SU-DHL-6 (cell line): ENCODE measurements around the gene FIGLA.

Source experiments
- H2AFZ ChIP-seq: fragments of 200-600 bp; sonication (generic); 2 replicates; pipeline ENCODE4 v1.6.1; 2014; ENCODE audit warnings: low read depth, mild to moderate bottlenecking, moderate library complexity, mixed read lengths, antibody characterized with exemption, low read length; ENCODE audit not compliant: severe bottlenecking
- H3F3A ChIP-seq: fragments of 200-600 bp; shearing (Covaris generic); 2 replicates; pipeline ENCODE4 v1.6.0; 2016; ENCODE audit warnings: antibody characterized with exemption, mild to moderate bottlenecking; ENCODE audit not compliant: insufficient read depth
- H3K27ac ChIP-seq: fragments of 200-600 bp; sonication (generic); 2 replicates; pipeline ENCODE4 v1.5.1; 2016; ENCODE audit warnings: low read depth, mild to moderate bottlenecking, low read length, moderate library complexity, mixed read lengths
- H3K27me3 ChIP-seq: fragments of 200-600 bp; sonication (generic), shearing (Covaris generic); 2 replicates; pipeline ENCODE4 v1.6.0; 2014; ENCODE audit warnings: mild to moderate bottlenecking, low read length
- H3K36me3 ChIP-seq: fragments of 200-600 bp; sonication (generic); 2 replicates; pipeline ENCODE4 v1.6.1; 2014; ENCODE audit warnings: mild to moderate bottlenecking, low read length, mixed read lengths
- H3K4me2 ChIP-seq: fragments of 300-600, 200-600 bp; shearing (Covaris generic), sonication (generic); 2 replicates; pipeline ENCODE4 v1.6.0; 2014; ENCODE audit warnings: low read length, low read depth, mild to moderate bottlenecking; ENCODE audit not compliant: poor library complexity, severe bottlenecking
- H3K4me3 ChIP-seq: fragments of 200-600 bp; sonication (generic); 2 replicates; pipeline ENCODE4 v1.5.1; 2014; ENCODE audit warnings: antibody characterized with exemption, low read length, mild to moderate bottlenecking, mixed read lengths; ENCODE audit not compliant: insufficient read depth, poor library complexity, severe bottlenecking
- H3K79me2 ChIP-seq: fragments of 200-600 bp; sonication (generic); 2 replicates; pipeline ENCODE4 v1.6.1; 2014; ENCODE audit warnings: mild to moderate bottlenecking, low read length, moderate library complexity; ENCODE audit not compliant: insufficient read depth
- H3K9ac ChIP-seq: fragments of 200-600 bp; sonication (generic); 2 replicates; pipeline ENCODE4 v1.7.0; 2014; ENCODE audit warnings: mild to moderate bottlenecking, low read length
- H3K9me2 ChIP-seq: fragments of 200-600 bp; sonication (generic); replicated peaks from 2 replicates; pipeline ENCODE4 v1.6.1; 2014; ENCODE audit warnings: low read length; ENCODE audit not compliant: insufficient read depth
- H3K9me3 ChIP-seq: fragments of 200-600 bp; sonication (generic); 2 replicates; pipeline ENCODE4 v1.6.1; 2014; ENCODE audit warnings: low read length, mixed read lengths; ENCODE audit not compliant: insufficient read depth
- H4K20me1 ChIP-seq: fragments of 200-600 bp; sonication (generic); 2 replicates; pipeline ENCODE4 v1.6.1; 2014; ENCODE audit warnings: low read depth, mild to moderate bottlenecking, antibody characterized with exemption, low read length, moderate library complexity, mixed read lengths
- CTCF ChIP-seq: fragments of 200-600 bp; sonication (generic); IDR thresholded peaks from one replicate; pipeline ENCODE4 v1.5.1; 2017; ENCODE audit warnings: antibody characterized with exemption, mild to moderate bottlenecking, low read length, moderate library complexity; ENCODE audit not compliant: insufficient read depth, poor library complexity, severe bottlenecking
- EZH2phosphoT487 ChIP-seq: fragments of 200-600 bp; sonication (generic), shearing (Covaris generic); conservative IDR thresholded peaks from 2 replicates; pipeline ENCODE4 v1.6.1; 2018; ENCODE audit warnings: mild to moderate bottlenecking, antibody characterized with exemption, low read length, moderate library complexity, mixed read lengths

The FIGLA gene

GRCh38 chr2:70797506-70797905 is 7.1 kb upstream of the FIGLA start:
- H3K79me2 ChIP-seq, result no peaks in the 10 kb centered on the region
- no peaks in the 10 kb centered on the region for H3K27me3 ChIP-seq
- no peak overlapping the region for H3K27ac ChIP-seq
- H3K9ac ChIP-seq, result no peak overlapping the region
- H3K4me2 ChIP-seq, result no peak overlapping the region
- no peaks in the 10 kb centered on the region for H3K9me3 ChIP-seq
- H3K9me2 ChIP-seq, result no peaks in the 10 kb centered on the region
- H3K4me3 ChIP-seq, result no peak overlapping the region
- TF ChIP-seq CTCF (no peak), EZH2phosphoT487 (no peak)
- no peaks in the 10 kb centered on the region for H3F3A ChIP-seq
- no peaks in the 10 kb centered on the region for H4K20me1 ChIP-seq
- no peaks in the 10 kb centered on the region for H3K36me3 ChIP-seq
- H2AFZ ChIP-seq, result no peak overlapping the region

GRCh38 chr2:70796262-70796661 is 5.8 kb upstream of the FIGLA start:
- Histone ChIP-seq H3K79me2 (no peaks in the 10 kb centered on the region), H3K9me3 (no peaks in the 10 kb centered on the region), H3K27me3 (no peaks in the 10 kb centered on the region), H4K20me1 (no peaks in the 10 kb centered on the region), H3K9me2 (no peaks in the 10 kb centered on the region), H3K9ac (no peak overlapping the region), H3F3A (no peaks in the 10 kb centered on the region), H3K4me3 (no peak overlapping the region), H3K27ac (no peak overlapping the region), H2AFZ (no peak overlapping the region), H3K36me3 (no peaks in the 10 kb centered on the region), H3K4me2 (no peak overlapping the region)
- TF ChIP-seq EZH2phosphoT487 (no peak), CTCF (no peak)

- TF ChIP-seq EZH2phosphoT487, result no peak
- no peak for TF ChIP-seq CTCF
- H3K79me2 ChIP-seq, result no peaks in the 10 kb centered on the region
- H3K9ac ChIP-seq, result no peak overlapping the region
- no peaks in the 10 kb centered on the region for H3K27me3 ChIP-seq
- no peaks in the 10 kb centered on the region for H3K9me3 ChIP-seq
- H3K27ac ChIP-seq, result no peak overlapping the region
- H3K4me2 ChIP-seq, result no peak overlapping the region
- H3F3A ChIP-seq, result no peaks in the 10 kb centered on the region
- H3K4me3 ChIP-seq, result no peak overlapping the region
- no peaks in the 10 kb centered on the region for H3K36me3 ChIP-seq
- no peaks in the 10 kb centered on the region for H4K20me1 ChIP-seq
- no peak overlapping the region for H2AFZ ChIP-seq
- no peaks in the 10 kb centered on the region for H3K9me2 ChIP-seq
Measured at GRCh38 chr2:70795164-70795995, 4.9 kb upstream of the FIGLA start.
